Measurements from ENCODE around the gene ACP5. TPM values are rescaled to one million over a fixed set of nuclear protein-coding genes. Genes with fewer than 3 reads are reported as not detected.

ACP5 gene
- total RNA-seq, 2 experiments from 2014 or later, result 13.4 to 15.3 TPM

DNA sequence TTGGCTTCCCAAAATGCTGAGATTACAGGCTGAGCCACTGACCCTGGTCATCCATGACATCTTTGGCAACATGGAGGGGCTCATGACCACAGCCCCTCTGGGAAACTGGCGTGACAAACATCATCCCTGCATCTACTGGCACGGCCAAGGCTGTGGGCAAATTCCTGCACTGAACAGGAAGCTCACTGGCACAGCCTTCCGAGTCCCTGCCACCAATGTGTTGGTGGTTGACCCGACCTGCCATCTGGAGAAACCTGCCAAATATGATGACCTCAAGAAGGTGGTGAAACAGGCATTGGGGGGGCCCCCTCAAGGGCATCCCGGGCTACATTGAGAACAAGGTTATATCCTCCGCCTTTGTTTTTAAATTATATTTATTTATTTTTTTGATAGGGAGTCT lies 8.9 kb upstream of the ACP5 start:
- POLR2A ChIA-PET, result interaction anchor here (0.9 kb wide), 1 partner anchor 27 kb away, joined by 3 read pairs; the partner anchor contains the start of gene ELOF1
- TF ChIP-seq, protein P1, sequence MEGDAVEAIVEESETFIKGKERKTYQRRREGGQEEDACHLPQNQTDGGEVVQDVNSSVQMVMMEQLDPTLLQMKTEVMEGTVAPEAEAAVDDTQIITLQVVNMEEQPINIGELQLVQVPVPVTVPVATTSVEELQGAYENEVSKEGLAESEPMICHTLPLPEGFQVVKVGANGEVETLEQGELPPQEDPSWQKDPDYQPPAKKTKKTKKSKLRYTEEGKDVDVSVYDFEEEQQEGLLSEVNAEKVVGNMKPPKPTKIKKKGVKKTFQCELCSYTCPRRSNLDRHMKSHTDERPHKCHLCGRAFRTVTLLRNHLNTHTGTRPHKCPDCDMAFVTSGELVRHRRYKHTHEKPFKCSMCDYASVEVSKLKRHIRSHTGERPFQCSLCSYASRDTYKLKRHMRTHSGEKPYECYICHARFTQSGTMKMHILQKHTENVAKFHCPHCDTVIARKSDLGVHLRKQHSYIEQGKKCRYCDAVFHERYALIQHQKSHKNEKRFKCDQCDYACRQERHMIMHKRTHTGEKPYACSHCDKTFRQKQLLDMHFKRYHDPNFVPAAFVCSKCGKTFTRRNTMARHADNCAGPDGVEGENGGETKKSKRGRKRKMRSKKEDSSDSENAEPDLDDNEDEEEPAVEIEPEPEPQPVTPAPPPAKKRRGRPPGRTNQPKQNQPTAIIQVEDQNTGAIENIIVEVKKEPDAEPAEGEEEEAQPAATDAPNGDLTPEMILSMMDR (IDR thresholded peaks at IDR 0.05), result no peak
- no peaks in the 10 kb centered on the region for H3K27me3 Mint-ChIP-seq

DNA sequence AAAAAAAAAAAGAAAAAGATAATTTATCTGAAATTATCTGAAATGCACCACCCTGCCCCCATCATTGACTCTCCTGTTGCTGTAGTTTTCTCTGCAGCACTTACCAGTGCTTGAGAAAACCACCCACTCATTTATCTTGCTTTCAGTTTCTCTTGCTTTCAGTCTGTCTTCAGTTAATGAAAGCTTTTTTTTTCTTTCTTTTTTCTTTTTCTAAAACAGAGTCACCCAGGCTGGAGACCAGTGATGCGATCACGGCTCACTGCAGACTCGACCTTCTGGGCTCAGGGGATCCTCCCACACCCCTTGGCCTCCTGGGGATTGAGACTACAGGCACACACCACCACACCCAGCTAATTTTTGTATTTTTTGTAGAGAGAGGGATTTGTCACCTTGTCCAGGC lies 4.3 kb upstream of the ACP5 start:
- POLR2A ChIA-PET, result interaction anchor here (1.2 to 1.9 kb wide), 3 partner anchors 23 to 206 kb away, joined by 3 to 8 read pairs (median 4); partner anchors contain the start of genes ECSIT and ELOF1
- TF ChIP-seq, protein P1 (IDR thresholded peaks at IDR 0.05), result no peak
- Mint-ChIP-seq H3K27ac (peak overlapping the region; percentile 82), H3K9me3 (no peaks in the 10 kb centered on the region), H3K4me3 (peak overlapping the region; percentile 79), H3K4me1 (ENCODE audit: low read depth) (peaks cover 23% of the 10 kb centered on the region), H3K27me3 (no peaks in the 10 kb centered on the region), H3K36me3 (ENCODE audit: low read depth) (peaks cover 5% of the 10 kb centered on the region)
- DNase-seq (peak in 9 of 14 experiments; percentile 10 to 73 (median 46)), ATAC-seq (ENCODE audit: poor library complexity) (peak; percentile 62)
- intact Hi-C loops (cut with DNase I, micrococcal nuclease), result loop anchor here in 1 of 2 experiments (10.0 kb wide), 2 partner anchors 147 to 447 kb away; partner anchors contain the start of genes ODAD3 and PRKCSH
- Histone ChIP-seq H3K4me1 (ENCODE audit: insufficient read depth, low read length) (peaks cover 41% of the 10 kb centered on the region), H3K9me3 (ENCODE audit: control insufficient read depth in 1 of 2, insufficient read depth in 1 of 2, low read length in 2 of 2) (no peaks in the 10 kb centered on the region), H3K27me3 (ENCODE audit: control insufficient read depth in 1 of 2, insufficient read depth in 2 of 2, low read length in 2 of 2) (no peaks in the 10 kb centered on the region), H3K27ac (ENCODE audit: low read depth in 1 of 2, low read length in 2 of 2) (peak overlapping the region; percentile 55 to 61), H3K36me3 (ENCODE audit: insufficient read depth, low read length) (peaks cover 4% of the 10 kb centered on the region), H3K4me3 (ENCODE audit: low read length) (peak overlapping the region; percentile 26)
- CTCF ChIA-PET, result interaction anchor here (1.9 kb wide), 1 partner anchor 23 kb away, joined by 8 read pairs; the partner anchor contains the start of gene ELOF1

More for the DNA sequence above, 8.9 kb upstream of the ACP5 start:
- H3K36me3 Mint-ChIP-seq (ENCODE audit: low read depth), result no peaks in the 10 kb centered on the region
- no peak overlapping the region for H3K27ac Mint-ChIP-seq
- intact Hi-C loops (cut with DNase I, micrococcal nuclease), result loop anchor here (2.0 to 10.0 kb wide), 6 partner anchors 90 to 452 kb away; partner anchors contain the start of genes EPOR (in 1 of the 2), ODAD3 (in 1 of the 2) and PRKCSH (in 1 of the 2)
- H3K4me1 ChIP-seq (ENCODE audit: insufficient read depth, low read length), result peaks cover 14% of the 10 kb centered on the region
- ATAC-seq (ENCODE audit: poor library complexity) (no peak), DNase-seq (no peak)
- H3K27me3 ChIP-seq (ENCODE audit: control insufficient read depth in 1 of 2, insufficient read depth in 2 of 2, low read length in 2 of 2), result no peaks in the 10 kb centered on the region
- no peaks in the 10 kb centered on the region for H3K36me3 ChIP-seq (ENCODE audit: insufficient read depth, low read length)
- H3K4me3 ChIP-seq (ENCODE audit: low read length), result no peak overlapping the region
- H3K4me3 Mint-ChIP-seq, result no peak overlapping the region
- no peak overlapping the region for H3K27ac ChIP-seq (ENCODE audit: low read depth in 1 of 2, low read length in 2 of 2)
- H3K9me3 ChIP-seq (ENCODE audit: control insufficient read depth in 1 of 2, insufficient read depth in 1 of 2, low read length in 2 of 2), result no peaks in the 10 kb centered on the region
- no peaks in the 10 kb centered on the region for H3K9me3 Mint-ChIP-seq
- H3K4me1 Mint-ChIP-seq (ENCODE audit: low read depth), result peaks cover 10% of the 10 kb centered on the region
- CTCF ChIA-PET, result no interaction called here

DNA sequence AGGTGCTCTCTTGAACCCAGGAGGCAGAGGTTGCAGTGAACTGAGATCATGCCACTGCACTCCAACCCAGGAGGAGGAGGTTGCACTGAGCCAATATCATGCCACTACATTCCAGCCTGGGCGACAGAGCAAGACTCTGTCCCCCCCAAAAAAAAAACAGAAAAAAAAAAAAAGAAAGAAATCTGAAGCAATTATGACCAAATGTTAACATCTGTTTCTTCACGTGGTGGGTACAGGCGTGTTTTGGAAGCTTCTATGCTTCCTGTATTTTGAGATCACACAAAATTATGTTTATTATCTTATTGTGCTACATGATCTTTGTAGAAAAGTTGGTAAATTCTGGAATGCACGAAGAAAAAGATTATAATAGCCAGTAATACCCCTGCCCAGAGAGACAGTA lies 2.7 kb upstream of the ACP5 start:
- peak overlapping the region; percentile 38 for H3K4me3 Mint-ChIP-seq
- no peaks in the 10 kb centered on the region for H3K27me3 ChIP-seq (ENCODE audit: control insufficient read depth in 1 of 2, insufficient read depth in 2 of 2, low read length in 2 of 2)
- CTCF ChIA-PET, result interaction anchor here (1.0 to 1.9 kb wide), 2 partner anchors 19 to 21 kb away, joined by 4 to 8 read pairs; partner anchors contain the start of gene ELOF1
- intact Hi-C loops (cut with DNase I, micrococcal nuclease), result loop anchor here in 1 of 2 experiments (10.0 kb wide), 2 partner anchors 145 to 445 kb away; partner anchors contain the start of genes ODAD3 and PRKCSH
- H3K4me1 Mint-ChIP-seq (ENCODE audit: low read depth), result peaks cover 23% of the 10 kb centered on the region
- ATAC-seq (ENCODE audit: poor library complexity) (no peak), DNase-seq (no peak)
- H3K4me1 ChIP-seq (ENCODE audit: insufficient read depth, low read length), result peaks cover 41% of the 10 kb centered on the region
- TF ChIP-seq, protein P1 (IDR thresholded peaks at IDR 0.05), result no peak
- H3K9me3 ChIP-seq (ENCODE audit: control insufficient read depth in 1 of 2, insufficient read depth in 1 of 2, low read length in 2 of 2), result no peaks in the 10 kb centered on the region
- H3K36me3 Mint-ChIP-seq (ENCODE audit: low read depth), result peaks cover 11% of the 10 kb centered on the region
- no peaks in the 10 kb centered on the region for H3K27me3 Mint-ChIP-seq
- H3K4me3 ChIP-seq (ENCODE audit: low read length), result no peak overlapping the region
- no peak overlapping the region for H3K27ac Mint-ChIP-seq
- H3K27ac ChIP-seq (ENCODE audit: low read depth in 1 of 2, low read length in 2 of 2), result no peak overlapping the region
- peaks cover 13% of the 10 kb centered on the region for H3K36me3 ChIP-seq (ENCODE audit: insufficient read depth, low read length)
- POLR2A ChIA-PET, result interaction anchor here (1.1 kb wide), 1 partner anchor 51 kb away, joined by 3 read pairs; the partner anchor contains the start of gene ECSIT
- H3K9me3 Mint-ChIP-seq, result no peaks in the 10 kb centered on the region
